CD4-positive, CD25-positive, alpha-beta regulatory T cell (primary cell): ENCODE measurements around the gene DNAH1. TPM values are rescaled to one million over a fixed set of nuclear protein-coding genes. Genes with fewer than 3 reads are reported as not detected.
A peak's percentile ranks its signal among the peaks of the same experiment; 100 is the strongest.

Experiments
- ATAC-seq, 2 donors: fragments of 150-1000 bp; cut with Tn5 transposase; one replicate each; pipeline ENCODE4 v1.10.0; 2021; ENCODE audit warnings: low read depth in 2 of 2, moderate number of reproducible peaks in 2 of 2, moderate library complexity in 1 of 2
- DNase-seq, 3 donors: peaks; one replicate each; pipeline versions ENCODE4 v3.0.0 to v3.0.0-alpha.2; 2012 to 2022; ENCODE audit warnings: mixed read lengths in 1 of 3
- H3K27ac ChIP-seq: one replicate; pipeline ENCODE4 v1.7.0; 2013; ENCODE audit warnings: mild to moderate bottlenecking, low read length; ENCODE audit not compliant: insufficient read depth, poor library complexity, severe bottlenecking
- H3K27me3 ChIP-seq: one replicate; pipeline ENCODE4 v1.7.0; 2013; ENCODE audit warnings: low read length; ENCODE audit not compliant: control insufficient read depth, insufficient read depth
- H3K36me3 ChIP-seq: one replicate; pipeline ENCODE4 v1.7.0; 2013; ENCODE audit warnings: mild to moderate bottlenecking, low read length, moderate library complexity; ENCODE audit not compliant: control insufficient read depth, insufficient read depth
- H3K4me1 ChIP-seq: 2 replicates; pipeline ENCODE4 v1.7.0; 2013; ENCODE audit warnings: mild to moderate bottlenecking, low read length; ENCODE audit not compliant: insufficient read depth, control insufficient read depth, poor library complexity, severe bottlenecking
- H3K4me3 ChIP-seq: one replicate; pipeline ENCODE4 v1.7.0; 2013; ENCODE audit warnings: low read depth, mild to moderate bottlenecking, low read length, moderate library complexity
- H3K9me3 ChIP-seq, 2 experiments: 1 replicate in 1 of 2; 2 replicates in 1 of 2; pipeline ENCODE4 v1.7.0; 2013; ENCODE audit warnings: low read length in 2 of 2, mild to moderate bottlenecking in 1 of 2, moderate library complexity in 1 of 2; ENCODE audit not compliant: control insufficient read depth in 2 of 2
- H3K27ac Mint-ChIP-seq, 3 donors: one replicate each; pipeline ENCODE4 v1.8.0; 2020 to 2022; ENCODE audit warnings: mild to moderate bottlenecking in 3 of 3, mixed read lengths in 3 of 3, moderate library complexity in 2 of 3
- H3K27me3 Mint-ChIP-seq: one replicate; pipeline ENCODE4 v1.8.0; 2022; ENCODE audit warnings: mild to moderate bottlenecking, mixed read lengths
- H3K36me3 Mint-ChIP-seq: one replicate; pipeline ENCODE4 v1.8.0; 2020; ENCODE audit warnings: mixed read lengths
- H3K4me1 Mint-ChIP-seq, 4 donors: one replicate each; pipeline ENCODE4 v1.8.0; 2020 to 2022; ENCODE audit warnings: mixed read lengths in 4 of 4, mild to moderate bottlenecking in 1 of 4
- H3K4me3 Mint-ChIP-seq, 4 donors: one replicate each; pipeline ENCODE4 v1.8.0; 2020 to 2022; ENCODE audit warnings: mild to moderate bottlenecking in 4 of 4, mixed read lengths in 4 of 4, moderate library complexity in 3 of 4
- H3K9me3 Mint-ChIP-seq, 7 donors: one replicate each; pipeline ENCODE4 v1.8.0; 2020 to 2022; ENCODE audit warnings: mixed read lengths in 7 of 7, mild to moderate bottlenecking in 3 of 7, moderate library complexity in 2 of 7
- polyA plus RNA-seq, 4 donors: library from polyadenylated mRNA; unstranded; fragments of 300-500 nt; fragmentation: Illumina TruSeq; gene quantifications; one replicate each; pipeline ENCODE4 v1.2.3, GENCODE V29; 2021
- total RNA-seq: library from RNA; stranded (reverse); gene quantifications from one replicate; pipeline ENCODE4 v1.2.3, GENCODE V29; 2022

The DNAH1 gene
- total and polyA plus RNA-seq, 5 donors from 2014 or later: 0.39 to 59.8 (median 0.67) TPM

GRCh38 chr3:52440671-52441070, 124.6 kb downstream of the DNAH1 start:
- DNase-seq (no peak), ATAC-seq (no peak)
- Mint-ChIP-seq H3K27me3 (no peaks in the 10 kb centered on the region), H3K27ac (no peak overlapping the region), H3K4me1 (peaks cover 0 to 17% (median 8%) of the 10 kb centered on the region in 4 donors), H3K36me3 (no peaks in the 10 kb centered on the region), H3K4me3 (no peak overlapping the region), H3K9me3 (no peaks in the 10 kb centered on the region)
- Histone ChIP-seq H3K9me3 (no peaks in the 10 kb centered on the region), H3K4me3 (no peak overlapping the region), H3K27ac (no peak overlapping the region), H3K36me3 (peaks cover 11% of the 10 kb centered on the region), H3K27me3 (no peaks in the 10 kb centered on the region), H3K4me1 (peaks cover 26% of the 10 kb centered on the region)

- Histone ChIP-seq H3K36me3 (peaks cover 11% of the 10 kb centered on the region), H3K27ac (no peak overlapping the region), H3K27me3 (no peaks in the 10 kb centered on the region), H3K9me3 (no peaks in the 10 kb centered on the region), H3K4me3 (no peak overlapping the region), H3K4me1 (peaks cover 26% of the 10 kb centered on the region)
- H3K4me1 Mint-ChIP-seq: peaks cover 0 to 18% (median 7%) of the 10 kb centered on the region in 4 donors
- H3K4me3 Mint-ChIP-seq: peak overlapping the region in 2 of 4 donors; percentile 25 to 47
- no peak for ATAC-seq
- no peaks in the 10 kb centered on the region for H3K9me3 Mint-ChIP-seq
- no peak overlapping the region for H3K27ac Mint-ChIP-seq
- no peaks in the 10 kb centered on the region for H3K27me3 Mint-ChIP-seq
- no peaks in the 10 kb centered on the region for H3K36me3 Mint-ChIP-seq
- DNase-seq: no peak
Measured at GRCh38 chr3:52441091-52441771, 125.1 kb downstream of the DNAH1 start.

GRCh38 chr3:52441772-52442332, 125.7 kb downstream of the DNAH1 start:
- no peaks in the 10 kb centered on the region for H3K27me3 ChIP-seq
- Mint-ChIP-seq H3K9me3 (no peaks in the 10 kb centered on the region), H3K27ac (no peak overlapping the region), H3K36me3 (no peaks in the 10 kb centered on the region), H3K4me1 (peaks cover 0 to 25% (median 9%) of the 10 kb centered on the region in 4 donors), H3K4me3 (no peak overlapping the region), H3K27me3 (no peaks in the 10 kb centered on the region)
- H3K36me3 ChIP-seq: peaks cover 11% of the 10 kb centered on the region
- no peak overlapping the region for H3K4me3 ChIP-seq
- no peaks in the 10 kb centered on the region for H3K9me3 ChIP-seq
- peaks cover 32% of the 10 kb centered on the region for H3K4me1 ChIP-seq
- no peak for DNase-seq
- ATAC-seq: no peak
- no peak overlapping the region for H3K27ac ChIP-seq

DNA sequence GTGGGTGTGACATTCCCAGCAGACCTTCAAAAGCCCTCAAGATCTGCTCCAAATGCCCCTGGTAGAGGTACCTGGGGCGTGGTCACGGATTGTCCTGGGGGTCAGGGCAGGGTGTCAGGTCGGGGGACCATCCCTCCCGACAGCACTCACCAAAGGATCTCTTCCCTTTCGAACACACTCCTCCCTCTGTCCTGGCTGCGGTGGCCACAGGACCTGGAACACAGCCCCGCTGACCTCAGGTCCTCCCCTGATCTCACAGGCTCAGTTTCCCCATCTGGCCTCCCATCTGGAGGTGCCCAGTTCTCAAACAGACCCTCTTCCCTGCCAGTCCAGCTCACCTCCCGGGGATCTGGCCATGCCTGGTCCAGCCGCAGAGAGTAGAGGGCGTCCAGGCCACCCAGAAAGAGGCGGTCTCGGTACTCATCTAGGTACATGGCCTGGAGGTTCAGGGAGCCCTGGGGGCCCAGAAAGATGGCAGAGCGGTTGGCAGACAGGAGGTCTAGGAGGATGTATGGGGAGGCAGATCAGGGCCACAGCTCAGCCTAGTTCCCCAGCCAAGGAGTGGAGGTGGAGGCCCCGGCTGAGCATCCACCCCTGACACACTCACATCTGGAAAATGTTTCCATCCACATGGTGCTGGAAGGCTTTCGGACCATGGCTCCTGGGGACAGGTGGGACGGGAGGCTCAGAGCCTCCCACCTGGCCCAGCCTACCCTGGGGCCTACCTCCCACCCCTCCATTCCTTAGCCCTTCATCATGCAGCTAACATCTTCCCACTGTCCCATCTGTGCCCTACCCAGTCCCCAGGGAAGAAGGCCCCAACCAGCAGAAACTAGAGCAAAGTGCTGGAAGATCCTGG, 126.5 kb downstream of the DNAH1 start:
- H3K27ac Mint-ChIP-seq: no peak overlapping the region
- no peaks in the 10 kb centered on the region for H3K9me3 Mint-ChIP-seq
- DNase-seq: no peak
- Histone ChIP-seq H3K9me3 (no peaks in the 10 kb centered on the region), H3K27me3 (no peaks in the 10 kb centered on the region), H3K36me3 (peaks cover 5% of the 10 kb centered on the region), H3K4me1 (peaks cover 37% of the 10 kb centered on the region), H3K4me3 (no peak overlapping the region), H3K27ac (no peak overlapping the region)
- ATAC-seq: no peak
- no peaks in the 10 kb centered on the region for H3K36me3 Mint-ChIP-seq
- no peaks in the 10 kb centered on the region for H3K27me3 Mint-ChIP-seq
- peaks cover 0 to 29% (median 13%) of the 10 kb centered on the region in 4 donors for H3K4me1 Mint-ChIP-seq
- peak overlapping the region in 3 of 4 donors; percentile 62 to 75 (median 66) for H3K4me3 Mint-ChIP-seq

- H3K4me1 Mint-ChIP-seq: peaks cover 0 to 34% (median 13%) of the 10 kb centered on the region in 4 donors
- H3K36me3 Mint-ChIP-seq: no peaks in the 10 kb centered on the region
- H3K27ac Mint-ChIP-seq: no peak overlapping the region
- Histone ChIP-seq H3K27ac (no peak overlapping the region), H3K36me3 (peaks cover 5% of the 10 kb centered on the region), H3K9me3 (no peaks in the 10 kb centered on the region), H3K27me3 (no peaks in the 10 kb centered on the region), H3K4me1 (peaks cover 37% of the 10 kb centered on the region), H3K4me3 (peak overlapping the region; percentile 44)
- DNase-seq: no peak
- peaks cover 4% of the 10 kb centered on the region for H3K27me3 Mint-ChIP-seq
- no peaks in the 10 kb centered on the region for H3K9me3 Mint-ChIP-seq
- peak overlapping the region; percentile 62 to 75 (median 65) for H3K4me3 Mint-ChIP-seq
- no peak for ATAC-seq
Measured at GRCh38 chr3:52443268-52443610, 127.1 kb downstream of the DNAH1 start.

- H3K27me3 ChIP-seq: no peaks in the 10 kb centered on the region
- H3K4me3 ChIP-seq: peak overlapping the region; percentile 44
- peaks cover 37% of the 10 kb centered on the region for H3K4me1 ChIP-seq
- Mint-ChIP-seq H3K36me3 (no peaks in the 10 kb centered on the region), H3K27ac (no peak overlapping the region), H3K9me3 (no peaks in the 10 kb centered on the region), H3K27me3 (peaks cover 4% of the 10 kb centered on the region), H3K4me1 (peaks cover 0 to 36% (median 13%) of the 10 kb centered on the region in 4 donors), H3K4me3 (peak overlapping the region; percentile 47 to 74 (median 64))
- H3K9me3 ChIP-seq: no peaks in the 10 kb centered on the region
- ATAC-seq (no peak), DNase-seq (no peak)
- no peak overlapping the region for H3K27ac ChIP-seq
- H3K36me3 ChIP-seq: peaks cover 5% of the 10 kb centered on the region
Measured at GRCh38 chr3:52443791-52444687, 127.9 kb downstream of the DNAH1 start.
